Psoas muscle (tissue), 8 donors: ENCODE data around the gene ULK4. TPM values are rescaled to one million over a fixed set of nuclear protein-coding genes. Genes with fewer than 3 reads are reported as not detected.

Source experiments
- ATAC-seq, 4 donors: fragments of 200-7000 bp; cut with Tn5 transposase; one replicate each; pipeline ENCODE4 v1.9.1; 2020; ENCODE audit warnings: moderate library complexity in 3 of 4, mild to moderate bottlenecking in 2 of 4
- DNase-seq, 2 donors: peaks; one replicate each; pipeline ENCODE4 v3.0.0-alpha.2; 2020
- H3K27ac ChIP-seq: fragments of 200-600 bp; one replicate; pipeline ENCODE4 v1.8.0; 2022
- H3K27me3 ChIP-seq, 3 donors: fragments of 200-600 bp in 1 of 3; one replicate each; pipeline versions ENCODE4 v1.6.1 to v1.8.0; 2013 to 2022; ENCODE audit warnings: low read length in 2 of 3, mild to moderate bottlenecking in 2 of 3, moderate library complexity in 1 of 3; ENCODE audit not compliant: insufficient read depth in 3 of 3
- H3K36me3 ChIP-seq, 2 donors: fragments of 200-600 bp in 1 of 2; one replicate each; pipeline versions ENCODE4 v1.6.1 to v1.8.0; 2013 to 2022; ENCODE audit warnings: low read depth in 1 of 2, mild to moderate bottlenecking in 1 of 2, moderate library complexity in 1 of 2; ENCODE audit not compliant: insufficient read depth in 1 of 2
- H3K4me1 ChIP-seq: fragments of 200-600 bp; one replicate; pipeline ENCODE4 v1.8.0; 2022
- H3K4me3 ChIP-seq: fragments of 200-600 bp; one replicate; pipeline ENCODE4 v1.8.0; 2022; ENCODE audit warnings: mild to moderate bottlenecking
- H3K9me3 ChIP-seq: fragments of 200-600 bp; one replicate; pipeline ENCODE4 v1.8.0; 2022
- CTCF ChIP-seq: fragments of 200-600 bp; IDR thresholded peaks from one replicate; pipeline ENCODE4 v1.8.0; 2022; ENCODE audit warnings: antibody characterized with exemption
- WGBS, 3 donors: extraction: QIAGEN DNeasy Blood & Tissue Kit; methylation state at CpG; one replicate each; pipeline versions ENCODE4 v1.1.6 to v1.1.7; 2013; 5-methylcytosine and 5-hydroxymethylcytosine counted together
- intact Hi-C, 2 donors: fragments of 100-400 bp; cut with DNase I; formaldehyde crosslinking; loops; one replicate each; pipeline versions ENCODE4 v1.11.0 to v1.14.2; 2022
- polyA plus RNA-seq, 3 donors: library from polyadenylated mRNA; stranded (reverse); fragments of 200-250 nt; gene quantifications; one replicate each; pipeline ENCODE4 v1.2.3, GENCODE V29; 2013
- total RNA-seq, 4 donors: library from RNA; stranded (reverse); fragmentation: NEBNext Ultra II Directional in 2 of 4; extraction: Animal tissue kit (Norgen Biotek cat#: 25700) in 2 of 4; gene quantifications; one replicate each; pipeline versions ENCODE4 v1.2.1 to v1.2.4, GENCODE V29; 2021 to 2023
- donor health status: healthy with polysubstance abuse.
- donor health status: DM: no; HTN: no; CAD: no; lungs with moderate emphysema.
- donor health status: Bipolar disorder and iron deficiency.
- donor health status: healthy.
- donor health status: DM: yes; HTN: yes; CAD: no.
- donor health status: DM: no; HTN: no; CAD: no.
- donor health status: DM: no; HTN: no; CAD: no.
- donor health status: DM: yes; HTN: yes; CAD: no.

Gene ULK4
- total and polyA plus RNA-seq, 7 donors, result 0.61 to 3.2 (median 1.0) TPM

GRCh38 chr3:41467481-41467880 lies 494.4 kb downstream of the ULK4 start:
- H3K9me3 ChIP-seq, result peaks cover 22% of the 10 kb centered on the region
- H3K36me3 ChIP-seq, result no peaks in the 10 kb centered on the region
- intact Hi-C loops, result no loop called here
- no peak overlapping the region for H3K27ac ChIP-seq
- WGBS, 3 donors, result 76 to 85% (median 81%) methylated on average over 1 of the region's 1 CpG
- no peaks in the 10 kb centered on the region for H3K4me1 ChIP-seq
- ATAC-seq, result no peak
- no peak overlapping the region for H3K4me3 ChIP-seq
- TF ChIP-seq CTCF, result no peak
- no peaks in the 10 kb centered on the region for H3K27me3 ChIP-seq
- no peak for DNase-seq

GRCh38 chr3:41464858-41465257 lies 497.0 kb downstream of the ULK4 start:
- DNase-seq, result no peak
- Histone ChIP-seq H3K9me3 (peaks cover 3% of the 10 kb centered on the region), H3K27me3 (no peaks in the 10 kb centered on the region), H3K4me1 (no peaks in the 10 kb centered on the region), H3K36me3 (no peaks in the 10 kb centered on the region), H3K4me3 (no peak overlapping the region), H3K27ac (no peak overlapping the region)
- no peak for ATAC-seq
- intact Hi-C loops, result no loop called here
- TF ChIP-seq CTCF, result no peak
- 11 to 19% (median 13%) methylated on average over 1 of the region's 1 CpG for WGBS, 3 donors

- no peak overlapping the region for H3K27ac ChIP-seq
- DNase-seq (no peak), ATAC-seq (no peak)
- intact Hi-C loops, result no loop called here
- 63 to 79% (median 70%) methylated on average over 2 of the region's 2 CpGs for WGBS, 3 donors
- H3K4me1 ChIP-seq, result no peaks in the 10 kb centered on the region
- no peaks in the 10 kb centered on the region for H3K36me3 ChIP-seq
- no peak for TF ChIP-seq CTCF
- H3K4me3 ChIP-seq, result no peak overlapping the region
- no peaks in the 10 kb centered on the region for H3K27me3 ChIP-seq
- H3K9me3 ChIP-seq, result no peaks in the 10 kb centered on the region
Measured at GRCh38 chr3:41464401-41464800, 497.5 kb downstream of the ULK4 start.

- intact Hi-C loops, result no loop called here
- DNase-seq, result no peak
- 31 to 43% (median 36%) methylated on average over 2 of the region's 2 CpGs for WGBS, 3 donors
- no peak for TF ChIP-seq CTCF
- Histone ChIP-seq H3K36me3 (no peaks in the 10 kb centered on the region), H3K27me3 (no peaks in the 10 kb centered on the region), H3K27ac (no peak overlapping the region), H3K4me1 (no peaks in the 10 kb centered on the region), H3K9me3 (no peaks in the 10 kb centered on the region), H3K4me3 (no peak overlapping the region)
- no peak for ATAC-seq
Measured at GRCh38 chr3:41462103-41462691, 499.7 kb downstream of the ULK4 start.

- H3K36me3 ChIP-seq, result no peaks in the 10 kb centered on the region
- no peaks in the 10 kb centered on the region for H3K27me3 ChIP-seq
- no peak overlapping the region for H3K4me3 ChIP-seq
- H3K9me3 ChIP-seq, result no peaks in the 10 kb centered on the region
- intact Hi-C loops, result no loop called here
- H3K4me1 ChIP-seq, result no peaks in the 10 kb centered on the region
- ATAC-seq (no peak), DNase-seq (no peak)
- WGBS, 3 donors, result 87 to 95% (median 94%) methylated on average over 4 of the region's 4 CpGs
- H3K27ac ChIP-seq, result no peak overlapping the region
- TF ChIP-seq CTCF, result no peak
Measured at GRCh38 chr3:41460736-41461135, 501.2 kb downstream of the ULK4 start.
